GM18499 (cell line): ENCODE data around the gene COLEC11.
"Not testable (repeated sequence)": the region's sequence is repeated elsewhere in the genome, so short reads cannot be mapped to it uniquely, and the experiment has no call there.

ENCODE experiments used
- ATAC-seq: cut with Tn5 transposase; IDR thresholded peaks from one replicate; pipeline ENCODE4 v1.9.1; 2021; ENCODE audit warnings: moderate number of reproducible peaks; ENCODE audit not compliant: insufficient read depth, unreplicated experiment

The COLEC11 gene

GRCh38 chr2:3594493-3595281 is at the start of gene COLEC11:
Gene COLEC11, plus strand, starts transcription at chr2:3595112. Its CDS starts 9,229 bp downstream, at chr2:3604341.
- no peak for ATAC-seq

GRCh38 chr2:3545788-3546478 is 49.0 kb upstream of the COLEC11 start:
- no peak for ATAC-seq

GRCh38 chr2:3547915-3548314 is 47.0 kb upstream of the COLEC11 start:
- no peak for ATAC-seq

- ATAC-seq, result no peak
These were observed 41.0 kb upstream of the COLEC11 start for GRCh38 chr2:3553946-3554345.

GRCh38 chr2:3557639-3558204 is 37.2 kb upstream of the COLEC11 start:
- ATAC-seq, result peak; percentile 11

GRCh38 chr2:3558205-3559014 is 36.5 kb upstream of the COLEC11 start, which contains the start of gene RNASEH1:
Gene RNASEH1, minus strand, starts transcription at chr2:3558333. Its CDS starts 73 bp downstream, at chr2:3558260.
- peak; percentile 96 for ATAC-seq

GRCh38 chr2:3563521-3563976 is 31.4 kb upstream of the COLEC11 start:
- peak; percentile 44 for ATAC-seq

- ATAC-seq, result no peak
These were observed 29.8 kb upstream of the COLEC11 start for GRCh38 chr2:3565117-3565516.

GRCh38 chr2:3566806-3567205 is 28.1 kb upstream of the COLEC11 start:
- no peak for ATAC-seq

GRCh38 chr2:3569656-3570055 is 25.3 kb upstream of the COLEC11 start:
- ATAC-seq, result not testable (repeated sequence)

GRCh38 chr2:3571284-3571683 is 23.6 kb upstream of the COLEC11 start:
- ATAC-seq, result no peak

- no peak for ATAC-seq
These were observed 22.3 kb upstream of the COLEC11 start for GRCh38 chr2:3572620-3573019.

- ATAC-seq, result no peak
These were observed 20.8 kb upstream of the COLEC11 start for GRCh38 chr2:3574155-3574554.

- ATAC-seq, result no peak
These were observed 19.2 kb upstream of the COLEC11 start for GRCh38 chr2:3575534-3576262.

- not testable (repeated sequence) for ATAC-seq
These were observed 18.7 kb upstream of the COLEC11 start for GRCh38 chr2:3576263-3576630.

GRCh38 chr2:3578987-3579386 is 15.9 kb upstream of the COLEC11 start:
- ATAC-seq, result no peak

GRCh38 chr2:3580449-3580848 is 14.5 kb upstream of the COLEC11 start:
- no peak for ATAC-seq

- no peak for ATAC-seq
These were observed 13.3 kb upstream of the COLEC11 start for GRCh38 chr2:3581367-3582262.

GRCh38 chr2:3584076-3584475 is 10.8 kb upstream of the COLEC11 start:
- no peak for ATAC-seq
